Liver (tissue), 9 donors: ENCODE measurements around the gene TMEM272. TPM values are rescaled to one million over a fixed set of nuclear protein-coding genes. Genes with fewer than 3 reads are reported as not detected.

Experiments used
- DNase-seq: peaks from one replicate; pipeline ENCODE4 v3.0.0-alpha.2; 2017; ENCODE audit warnings: low spot score
- H3K27ac ChIP-seq, 2 donors: one replicate each; pipeline ENCODE4 v1.7.0; 2013; ENCODE audit warnings: inconsistent platforms in 2 of 2, low read length in 2 of 2, control low read depth in 1 of 2, low read depth in 1 of 2, mild to moderate bottlenecking in 1 of 2
- H3K27me3 ChIP-seq, 4 donors: one replicate each; pipeline versions ENCODE4 v1.6.1 to v1.7.0; 2013; ENCODE audit warnings: low read length in 3 of 4, inconsistent platforms in 1 of 4, mild to moderate bottlenecking in 1 of 4, moderate library complexity in 1 of 4; ENCODE audit not compliant: control insufficient read depth in 4 of 4, insufficient read depth in 4 of 4
- H3K36me3 ChIP-seq, 4 donors: one replicate each; pipeline versions ENCODE4 v1.6.1 to v1.7.0; 2013; ENCODE audit warnings: low read length in 3 of 4, mild to moderate bottlenecking in 3 of 4, low read depth in 1 of 4, moderate library complexity in 1 of 4; ENCODE audit not compliant: control insufficient read depth in 4 of 4, insufficient read depth in 3 of 4
- H3K4me1 ChIP-seq, 4 donors: one replicate each; pipeline versions ENCODE4 v1.6.1 to v1.7.0; 2013; ENCODE audit warnings: low read length in 3 of 4, mild to moderate bottlenecking in 3 of 4, moderate library complexity in 1 of 4; ENCODE audit not compliant: control insufficient read depth in 4 of 4, insufficient read depth in 4 of 4
- H3K4me3 ChIP-seq, 3 donors: one replicate each; pipeline versions ENCODE4 v1.6.1 to v1.7.0; 2013; ENCODE audit warnings: low read length in 3 of 3, control low read depth in 1 of 3, low read depth in 1 of 3, mild to moderate bottlenecking in 1 of 3
- H3K9ac ChIP-seq, 2 donors: one replicate each; pipeline ENCODE4 v1.7.0; 2013; ENCODE audit warnings: low read length in 2 of 2, mild to moderate bottlenecking in 2 of 2, moderate library complexity in 2 of 2, control low read depth in 1 of 2, low read depth in 1 of 2
- H3K9me3 ChIP-seq, 4 donors: one replicate each; pipeline versions ENCODE4 v1.6.1 to v1.7.0; 2013; ENCODE audit warnings: low read length in 3 of 4; ENCODE audit not compliant: control insufficient read depth in 4 of 4
- CTCF ChIP-seq: fragments of 150-350 bp; IDR thresholded peaks from 2 replicates; pipeline ENCODE4 v1.5.1; 2017; ENCODE audit warnings: improper control_type of control experiment, low read depth, low read length; ENCODE audit not compliant: missing input control
- EGR1 ChIP-seq, 2 donors: IDR thresholded peaks; 2 replicates each; pipeline ENCODE4 v1.6.1; 2016 to 2018; ENCODE audit warnings: antibody characterized with exemption in 2 of 2, low read depth in 2 of 2
- FOXA1 ChIP-seq: IDR thresholded peaks from 2 replicates; pipeline ENCODE4 v1.6.1; 2016; ENCODE audit warnings: antibody characterized with exemption
- FOXA2 ChIP-seq: IDR thresholded peaks from 2 replicates; pipeline ENCODE4 v1.6.1; 2016; ENCODE audit warnings: antibody characterized with exemption
- GABPA ChIP-seq, 2 donors: IDR thresholded peaks in 1 of 2; conservative IDR thresholded peaks in 1 of 2; 2 replicates each; pipeline ENCODE4 v1.6.1; 2016; ENCODE audit warnings: antibody characterized with exemption in 2 of 2, mild to moderate bottlenecking in 1 of 2, moderate library complexity in 1 of 2
- HNF4A ChIP-seq, 2 donors: conservative IDR thresholded peaks; 2 replicates each; pipeline ENCODE4 v1.6.1; 2016; ENCODE audit warnings: antibody characterized with exemption in 2 of 2, mild to moderate bottlenecking in 2 of 2
- HNF4G ChIP-seq: IDR thresholded peaks from 2 replicates; pipeline ENCODE4 v1.6.1; 2016; ENCODE audit warnings: antibody characterized with exemption
- JUND ChIP-seq, 2 donors: IDR thresholded peaks; 2 replicates each; pipeline ENCODE4 v1.6.1; 2016; ENCODE audit warnings: antibody characterized with exemption in 2 of 2
- MAX ChIP-seq: IDR thresholded peaks from 2 replicates; pipeline ENCODE4 v1.6.1; 2016; ENCODE audit warnings: antibody characterized with exemption
- NR2F2 ChIP-seq: IDR thresholded peaks from 2 replicates; pipeline ENCODE4 v1.6.1; 2016; ENCODE audit warnings: antibody characterized with exemption
- RAD21 ChIP-seq, 2 donors: IDR thresholded peaks; 2 replicates each; pipeline ENCODE4 v1.6.1; 2016; ENCODE audit warnings: antibody characterized with exemption in 2 of 2, mild to moderate bottlenecking in 2 of 2
- REST ChIP-seq: IDR thresholded peaks from 2 replicates; pipeline ENCODE4 v1.6.1; 2016; ENCODE audit warnings: antibody characterized with exemption, mild to moderate bottlenecking
- RXRA ChIP-seq, 2 donors: IDR thresholded peaks; 2 replicates each; pipeline ENCODE4 v1.6.1; 2017 to 2018; ENCODE audit warnings: antibody characterized with exemption in 2 of 2, mild to moderate bottlenecking in 1 of 2
- SP1 ChIP-seq: IDR thresholded peaks from 2 replicates; pipeline ENCODE4 v1.6.1; 2018; ENCODE audit warnings: antibody characterized with exemption, mild to moderate bottlenecking
- TAF1 ChIP-seq: conservative IDR thresholded peaks from 2 replicates; pipeline ENCODE4 v1.6.1; 2016; ENCODE audit warnings: antibody characterized with exemption, mild to moderate bottlenecking
- YY1 ChIP-seq: IDR thresholded peaks from 2 replicates; pipeline ENCODE4 v1.6.1; 2016; ENCODE audit warnings: antibody characterized with exemption, mild to moderate bottlenecking
- WGBS: extraction: QIAGEN DNeasy Blood & Tissue Kit; methylation state at CpG from one replicate; pipeline ENCODE4 v1.1.7; 2013; 5-methylcytosine and 5-hydroxymethylcytosine counted together
- polyA plus RNA-seq, 2 donors: library from polyadenylated mRNA; stranded (reverse) in 1 of 2; unstranded in 1 of 2; fragments of 200-250 nt in 1 of 2; fragments of >200 nt in 1 of 2; fragmentation: Nextera tagmentation in 1 of 2; extraction: Ambion mirVana in 1 of 2; gene quantifications; one replicate each; pipeline versions ENCODE4 v1.2.1 to v1.2.3, GENCODE V29; 2013 to 2015
- total RNA-seq, 2 donors: library from RNA; depleted of rRNA; stranded (reverse); fragments of >200 nt; gene quantifications; one replicate each; pipeline ENCODE4 v1.2.3, GENCODE V29; 2014
- TF ChIP-seq, protein P1 (sequence below): IDR thresholded peaks from 2 replicates; pipeline ENCODE4 v1.6.1; 2016; ENCODE audit warnings: antibody characterized with exemption
- TF ChIP-seq, protein P2 (sequence below): IDR thresholded peaks from 2 replicates; pipeline ENCODE4 v1.6.1; 2016; ENCODE audit warnings: antibody characterized with exemption
- donor health status: healthy.
- donor health status: healthy.
- donor health status: healthy.
- donor health status: healthy.
- donor health status: healthy.

The TMEM272 gene
- total and polyA plus RNA-seq, 4 donors: 0.02 to 0.42 (median 0.10) TPM

DNA sequence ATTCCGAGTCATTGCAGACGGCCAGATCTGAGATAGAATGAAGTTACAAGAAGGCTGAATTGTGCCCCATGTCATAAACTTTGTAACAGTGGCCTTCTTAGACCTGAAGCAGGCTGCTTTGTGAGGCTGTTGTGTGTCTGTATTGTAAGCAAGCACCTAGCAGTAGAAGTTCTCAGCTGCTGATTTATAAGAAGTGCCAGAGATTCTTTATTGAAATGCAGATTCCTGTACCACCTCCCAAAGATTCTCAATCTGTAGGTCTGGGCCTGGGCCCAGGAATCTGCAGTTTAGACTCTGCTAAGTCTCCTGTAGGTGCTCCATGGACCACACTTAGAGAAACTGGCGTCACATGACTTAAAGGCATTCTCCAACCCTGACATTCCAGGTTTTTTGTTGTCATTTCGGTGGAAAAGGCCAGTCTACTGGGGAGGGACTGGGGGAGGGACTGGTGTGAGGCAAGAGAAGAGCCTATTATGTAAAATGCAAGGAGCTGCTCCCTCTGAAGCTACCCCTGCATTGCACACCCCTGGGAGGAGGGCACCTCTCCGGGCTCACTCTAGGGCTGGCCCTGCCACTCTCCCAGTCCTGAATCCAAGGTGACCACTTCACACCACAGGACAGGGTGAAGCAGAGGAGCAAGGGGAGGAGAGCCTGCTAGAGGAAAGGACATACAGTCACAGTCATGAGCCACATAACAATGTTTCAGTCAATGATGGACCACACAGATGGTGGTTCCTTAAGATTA, 769 bp upstream of the TMEM272 start:
- no peaks in the 10 kb centered on the region for H3K27me3 ChIP-seq
- peak overlapping the region in 1 of 2 donors; percentile 2 for H3K9ac ChIP-seq
- H3K36me3 ChIP-seq: no peaks in the 10 kb centered on the region
- TF ChIP-seq HNF4G: no peak
- TF ChIP-seq SP1: peak; percentile 3
- no peak for DNase-seq
- no peaks in the 10 kb centered on the region for H3K9me3 ChIP-seq
- peak overlapping the region; percentile 33 to 56 (median 49) for H3K4me3 ChIP-seq
- peaks cover 0 to 4% (median 1%) of the 10 kb centered on the region in 4 donors for H3K4me1 ChIP-seq
- H3K27ac ChIP-seq: peak overlapping the region; percentile 48 to 52
- 47% methylated on average over 5 of the region's 5 CpGs for WGBS

- WGBS: 76% methylated on average over 3 of the region's 3 CpGs
- no peak overlapping the region for H3K4me3 ChIP-seq
- no peaks in the 10 kb centered on the region for H3K36me3 ChIP-seq
- H3K4me1 ChIP-seq: peaks cover 0 to 4% (median 1%) of the 10 kb centered on the region in 4 donors
- no peaks in the 10 kb centered on the region for H3K27me3 ChIP-seq
- no peak overlapping the region for H3K9ac ChIP-seq
- TF ChIP-seq NR2F2 (no peak), HNF4A (conservative IDR thresholded peaks at IDR 0.05) (no peak), RXRA (IDR thresholded peaks at IDR 0.05) (no peak), EGR1 (IDR thresholded peaks at IDR 0.05; ENCODE audit: low read depth in 2 of 2) (no peak), FOXA1 (no peak)
- TF ChIP-seq, protein P1, sequence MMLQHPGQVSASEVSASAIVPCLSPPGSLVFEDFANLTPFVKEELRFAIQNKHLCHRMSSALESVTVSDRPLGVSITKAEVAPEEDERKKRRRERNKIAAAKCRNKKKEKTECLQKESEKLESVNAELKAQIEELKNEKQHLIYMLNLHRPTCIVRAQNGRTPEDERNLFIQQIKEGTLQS: no peak
- no peak overlapping the region for H3K27ac ChIP-seq
- no peaks in the 10 kb centered on the region for H3K9me3 ChIP-seq
- no peak for DNase-seq
Observed at GRCh38 chr13:51843529-51843928, 1.4 kb downstream of the TMEM272 start.

GRCh38 chr13:51841732-51842131, 3.2 kb downstream of the TMEM272 start:
- no peak for DNase-seq
- TF ChIP-seq GABPA (IDR thresholded peaks at IDR 0.05 in 1 of 2, conservative IDR thresholded peaks at IDR 0.05 in 1 of 2) (no peak), YY1 (no peak), RAD21 (IDR thresholded peaks at IDR 0.05) (no peak), NR2F2 (no peak), EGR1 (IDR thresholded peaks at IDR 0.05; ENCODE audit: low read depth in 2 of 2) (no peak), FOXA1 (no peak), TAF1 (no peak), RXRA (IDR thresholded peaks at IDR 0.05) (no peak), SP1 (no peak), FOXA2 (no peak), JUND (IDR thresholded peaks at IDR 0.05) (no peak), REST (no peak), MAX (no peak), CTCF (no peak), HNF4G (no peak), HNF4A (conservative IDR thresholded peaks at IDR 0.05) (no peak)
- TF ChIP-seq, protein P1: no peak
- TF ChIP-seq, protein P2, sequence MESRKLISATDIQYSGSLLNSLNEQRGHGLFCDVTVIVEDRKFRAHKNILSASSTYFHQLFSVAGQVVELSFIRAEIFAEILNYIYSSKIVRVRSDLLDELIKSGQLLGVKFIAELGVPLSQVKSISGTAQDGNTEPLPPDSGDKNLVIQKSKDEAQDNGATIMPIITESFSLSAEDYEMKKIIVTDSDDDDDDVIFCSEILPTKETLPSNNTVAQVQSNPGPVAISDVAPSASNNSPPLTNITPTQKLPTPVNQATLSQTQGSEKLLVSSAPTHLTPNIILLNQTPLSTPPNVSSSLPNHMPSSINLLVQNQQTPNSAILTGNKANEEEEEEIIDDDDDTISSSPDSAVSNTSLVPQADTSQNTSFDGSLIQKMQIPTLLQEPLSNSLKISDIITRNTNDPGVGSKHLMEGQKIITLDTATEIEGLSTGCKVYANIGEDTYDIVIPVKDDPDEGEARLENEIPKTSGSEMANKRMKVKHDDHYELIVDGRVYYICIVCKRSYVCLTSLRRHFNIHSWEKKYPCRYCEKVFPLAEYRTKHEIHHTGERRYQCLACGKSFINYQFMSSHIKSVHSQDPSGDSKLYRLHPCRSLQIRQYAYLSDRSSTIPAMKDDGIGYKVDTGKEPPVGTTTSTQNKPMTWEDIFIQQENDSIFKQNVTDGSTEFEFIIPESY: no peak
- 91% methylated on average over 6 of the region's 6 CpGs for WGBS
- Histone ChIP-seq H3K4me1 (peaks cover 0 to 4% (median 1%) of the 10 kb centered on the region in 4 donors), H3K36me3 (no peaks in the 10 kb centered on the region), H3K27ac (no peak overlapping the region), H3K9ac (no peak overlapping the region), H3K27me3 (no peaks in the 10 kb centered on the region), H3K9me3 (no peaks in the 10 kb centered on the region), H3K4me3 (no peak overlapping the region)
